Spleen (tissue), 11 donors: ENCODE results near the gene FH. TPM values are rescaled to one million over a fixed set of nuclear protein-coding genes. Genes with fewer than 3 reads are reported as not detected.

Experiments
- DNase-seq: peaks from one replicate; pipeline ENCODE4 v3.0.0-alpha.2; 2020
- H3K27ac ChIP-seq, 8 donors: fragments of 200-600 bp; sonication (generic) in 7 of 8; 1 replicate in 4 of 8; 2 replicates in 4 of 8; pipeline versions ENCODE4 v1.5.0 to v1.8.0; 2016 to 2021; ENCODE audit warnings: inconsistent platforms in 4 of 8, mild to moderate bottlenecking in 4 of 8, moderate library complexity in 1 of 8
- H3K27me3 ChIP-seq, 7 donors: fragments of 200-600 bp; sonication (generic) in 6 of 7; replicated peaks in 1 of 7; 1 replicate in 4 of 7; 2 replicates in 3 of 7; pipeline versions ENCODE4 v1.5.0 to v1.8.0; 2016 to 2021; ENCODE audit warnings: inconsistent platforms in 3 of 7, mild to moderate bottlenecking in 1 of 7
- H3K36me3 ChIP-seq, 6 donors: fragments of 200-600 bp; sonication (generic) in 5 of 6; 1 replicate in 4 of 6; 2 replicates in 2 of 6; pipeline versions ENCODE4 v1.5.0 to v1.8.0; 2016 to 2021; ENCODE audit warnings: inconsistent platforms in 2 of 6
- H3K4me1 ChIP-seq, 6 donors: fragments of 200-600 bp; sonication (generic) in 5 of 6; 1 replicate in 3 of 6; 2 replicates in 3 of 6; pipeline versions ENCODE4 v1.5.0 to v1.8.0; 2016 to 2021; ENCODE audit warnings: inconsistent platforms in 3 of 6
- H3K4me3 ChIP-seq, 8 donors: fragments of 200-600 bp; sonication (generic) in 7 of 8; 1 replicate in 4 of 8; 2 replicates in 4 of 8; pipeline versions ENCODE4 v1.5.0 to v1.8.0; 2016 to 2021; ENCODE audit warnings: inconsistent platforms in 4 of 8, mild to moderate bottlenecking in 4 of 8, moderate library complexity in 2 of 8
- H3K9me3 ChIP-seq, 8 donors: fragments of 200-600 bp; sonication (generic) in 7 of 8; 1 replicate in 4 of 8; 2 replicates in 4 of 8; pipeline versions ENCODE4 v1.5.0 to v1.8.0; 2016 to 2021; ENCODE audit warnings: inconsistent platforms in 4 of 8
- POLR2A ChIP-seq, 3 donors: fragments of 450-650 bp; IDR thresholded peaks; one replicate each; pipeline ENCODE4 v1.5.1; 2017; ENCODE audit warnings: antibody characterized with exemption in 3 of 3, mild to moderate bottlenecking in 1 of 3
- POLR2AphosphoS5 ChIP-seq, 3 donors: sonication (generic); formaldehyde crosslinking; IDR thresholded peaks; one replicate each; pipeline ENCODE4 v1.5.1; 2017; ENCODE audit warnings: antibody characterized with exemption in 3 of 3
- WGBS, 5 donors: extraction: QIAGEN DNeasy Blood & Tissue Kit in 3 of 5; methylation state at CpG; one replicate each; pipeline versions ENCODE4 v1.1.5 to v1.1.7; 2013 to 2018; 5-methylcytosine and 5-hydroxymethylcytosine counted together
- intact Hi-C: fragments of 100-400 bp; cut with DNase I; formaldehyde crosslinking; loops from one replicate; pipeline ENCODE4 v1.15.0; 2023; ENCODE audit warnings: low total_unique reads
- polyA plus RNA-seq, 3 donors: library from polyadenylated mRNA; stranded (reverse); fragments of 200-250 nt; gene quantifications; one replicate each; pipeline ENCODE4 v1.2.1, GENCODE V29; 2013
- total RNA-seq, 7 donors: library from RNA; depleted of rRNA in 3 of 7; stranded (reverse); fragments of >200 nt in 3 of 7; fragmentation: NEBNext Ultra II Directional in 4 of 7; extraction: Animal tissue kit (Norgen Biotek cat#: 25700) in 4 of 7; gene quantifications; one replicate each; pipeline versions ENCODE4 v1.1.0 to v1.2.1, GENCODE V29; 2016 to 2021
- TF ChIP-seq, protein P1 (sequence below), 11 experiments: fragments of 200-600 bp in 7 of 11; fragments of 450-650 bp in 4 of 11; sonication (generic) in 4 of 11; IDR thresholded peaks in 8 of 11; conservative IDR thresholded peaks in 3 of 11; 1 replicate in 7 of 11; 2 replicates in 4 of 11; pipeline versions ENCODE4 v1.4.0 to v1.8.0; 2016 to 2021; ENCODE audit warnings: antibody characterized with exemption in 11 of 11, inconsistent platforms in 4 of 11, mild to moderate bottlenecking in 1 of 11
- donor health status: healthy with polysubstance abuse.
- donor health status: DM: no; HTN: no; CAD: no; lungs with moderate emphysema.
- donor health status: DM: no; HTN: no; CAD: no.
- donor health status: Bipolar disorder and iron deficiency.
- donor health status: healthy.
- donor health status: DM: no; HTN: no; CAD: no.
- donor health status: DM: yes; HTN: yes; CAD: no.

Gene FH
- total and polyA plus RNA-seq, 10 donors: 24.4 to 49.5 (median 34.5) TPM

DNA sequence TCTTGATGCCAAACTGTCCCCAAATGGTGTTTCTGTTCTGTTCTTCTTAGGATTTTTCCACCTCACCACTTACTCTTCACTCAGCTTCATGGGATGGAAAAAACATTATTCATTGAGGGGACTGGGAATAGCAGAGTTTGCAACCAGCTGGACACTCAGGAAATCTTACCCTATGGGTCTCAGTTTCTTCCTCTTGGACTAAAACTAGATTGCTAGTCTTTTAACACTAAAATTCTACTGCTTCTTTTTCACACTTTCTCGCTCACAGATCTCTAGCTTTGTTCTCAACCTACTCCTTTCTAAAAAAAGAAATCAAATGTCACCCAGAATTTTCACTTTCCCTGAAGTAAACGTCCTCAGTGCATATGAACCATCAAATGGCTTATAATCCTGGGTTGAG, 17.4 kb upstream of the FH start:
- intact Hi-C loops: loop anchor here (10.0 kb wide), 1 partner anchor 88 kb away; no protein-coding TSS in a partner anchor
- H3K4me3 ChIP-seq: no peak overlapping the region
- no peak overlapping the region for H3K27ac ChIP-seq

DNA sequence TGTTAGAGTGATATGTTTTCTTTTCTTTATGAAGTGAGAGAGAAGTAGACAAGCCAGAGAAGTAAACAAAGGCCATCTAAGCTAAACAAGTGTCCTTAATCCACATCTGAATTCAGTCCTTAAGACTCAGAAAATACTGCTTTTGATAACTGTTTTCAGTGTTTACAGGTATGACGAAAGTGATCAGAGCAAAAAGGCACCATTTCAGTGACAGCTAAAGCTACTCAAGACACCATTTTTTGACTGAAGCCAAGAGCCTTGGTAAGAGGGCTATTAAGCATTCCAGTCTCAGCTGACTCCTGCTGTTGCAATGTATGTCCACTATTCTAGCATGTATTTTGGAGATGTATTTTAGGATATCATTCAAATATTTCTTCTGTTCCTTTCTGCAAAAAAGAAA, 16.7 kb upstream of the FH start:
- Histone ChIP-seq H3K9me3 (no peaks in the 10 kb centered on the region), H3K36me3 (peaks cover 0 to 7% (median 0%) of the 10 kb centered on the region in 6 donors), H3K27ac (no peak overlapping the region), H3K4me1 (peaks cover 0 to 46% (median 5%) of the 10 kb centered on the region in 6 donors), H3K4me3 (no peak overlapping the region), H3K27me3 (no peaks in the 10 kb centered on the region)
- DNase-seq: no peak
- 77 to 87% (median 85%) methylated on average over 1 of the region's 1 CpG for WGBS, 5 donors
- no peak for TF ChIP-seq POLR2AphosphoS5 (IDR thresholded peaks at IDR 0.05)
- TF ChIP-seq, protein P1, sequence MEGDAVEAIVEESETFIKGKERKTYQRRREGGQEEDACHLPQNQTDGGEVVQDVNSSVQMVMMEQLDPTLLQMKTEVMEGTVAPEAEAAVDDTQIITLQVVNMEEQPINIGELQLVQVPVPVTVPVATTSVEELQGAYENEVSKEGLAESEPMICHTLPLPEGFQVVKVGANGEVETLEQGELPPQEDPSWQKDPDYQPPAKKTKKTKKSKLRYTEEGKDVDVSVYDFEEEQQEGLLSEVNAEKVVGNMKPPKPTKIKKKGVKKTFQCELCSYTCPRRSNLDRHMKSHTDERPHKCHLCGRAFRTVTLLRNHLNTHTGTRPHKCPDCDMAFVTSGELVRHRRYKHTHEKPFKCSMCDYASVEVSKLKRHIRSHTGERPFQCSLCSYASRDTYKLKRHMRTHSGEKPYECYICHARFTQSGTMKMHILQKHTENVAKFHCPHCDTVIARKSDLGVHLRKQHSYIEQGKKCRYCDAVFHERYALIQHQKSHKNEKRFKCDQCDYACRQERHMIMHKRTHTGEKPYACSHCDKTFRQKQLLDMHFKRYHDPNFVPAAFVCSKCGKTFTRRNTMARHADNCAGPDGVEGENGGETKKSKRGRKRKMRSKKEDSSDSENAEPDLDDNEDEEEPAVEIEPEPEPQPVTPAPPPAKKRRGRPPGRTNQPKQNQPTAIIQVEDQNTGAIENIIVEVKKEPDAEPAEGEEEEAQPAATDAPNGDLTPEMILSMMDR (IDR thresholded peaks at IDR 0.05 in 8 of 11, conservative IDR thresholded peaks at IDR 0.05 in 3 of 11): no peak
- intact Hi-C loops: loop anchor here (10.0 kb wide), 1 partner anchor 88 kb away; no protein-coding TSS in a partner anchor

More for the DNA sequence above, 17.4 kb upstream of the FH start:
- peaks cover 0 to 49% (median 5%) of the 10 kb centered on the region in 6 donors for H3K4me1 ChIP-seq
- no peaks in the 10 kb centered on the region for H3K9me3 ChIP-seq
- DNase-seq: no peak
- no peak for TF ChIP-seq POLR2A (IDR thresholded peaks at IDR 0.05)
- TF ChIP-seq, protein P1 (IDR thresholded peaks at IDR 0.05 in 8 of 11, conservative IDR thresholded peaks at IDR 0.05 in 3 of 11): no peak
- 35 to 80% (median 62%) methylated on average over 2 of the region's 2 CpGs for WGBS, 5 donors
- H3K36me3 ChIP-seq: peaks cover 0 to 7% (median 0%) of the 10 kb centered on the region in 6 donors
- no peaks in the 10 kb centered on the region for H3K27me3 ChIP-seq

DNA sequence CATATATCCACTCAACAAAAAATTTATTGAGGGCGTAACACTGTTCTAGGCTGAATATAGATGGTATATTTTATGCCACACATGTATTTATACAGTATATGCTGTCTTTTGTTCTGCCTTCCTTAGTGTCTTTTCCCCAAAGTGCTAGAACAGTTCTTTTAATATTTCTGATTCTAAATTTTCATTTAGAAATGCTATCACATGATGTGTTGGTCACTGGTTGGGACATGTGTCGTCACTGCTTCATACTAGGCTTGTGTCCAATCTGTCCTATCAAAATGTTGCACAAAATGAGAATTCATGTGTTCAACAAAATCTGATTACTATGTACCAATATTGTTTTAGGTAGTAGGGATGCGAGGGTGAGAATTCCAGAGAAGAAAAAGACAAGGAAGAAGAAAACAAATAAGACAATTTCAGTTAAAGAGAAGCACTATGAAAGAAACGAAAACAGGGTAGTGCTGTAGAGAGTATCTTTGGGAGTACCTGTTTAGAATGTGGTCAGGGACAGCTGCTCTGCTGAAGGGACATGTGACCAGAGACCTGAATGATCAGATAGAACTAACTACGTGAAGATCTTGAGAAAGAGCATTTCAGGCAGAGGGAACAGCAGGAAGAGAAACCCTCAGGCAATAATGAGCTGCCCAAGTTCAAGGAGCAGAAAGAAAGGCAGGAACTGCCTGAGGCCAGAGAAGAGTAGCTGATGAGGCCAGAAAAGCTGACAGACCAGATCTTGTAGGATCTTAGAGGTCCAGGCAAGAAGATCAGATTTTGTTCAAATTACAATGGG, 14.0 kb upstream of the FH start:
- Histone ChIP-seq H3K27me3 (no peaks in the 10 kb centered on the region), H3K4me1 (peaks cover 0 to 53% (median 10%) of the 10 kb centered on the region in 6 donors), H3K36me3 (peaks cover 0 to 7% (median 0%) of the 10 kb centered on the region in 6 donors), H3K27ac (peak overlapping the region; percentile 37 to 86 (median 83)), H3K9me3 (no peaks in the 10 kb centered on the region), H3K4me3 (peak overlapping the region in 6 of 8 donors; percentile 14 to 70 (median 46))
- intact Hi-C loops: loop anchor here (10.0 kb wide), 1 partner anchor 91 kb away; no protein-coding TSS in a partner anchor
- no peak for TF ChIP-seq POLR2A (IDR thresholded peaks at IDR 0.05)
- TF ChIP-seq POLR2AphosphoS5 (IDR thresholded peaks at IDR 0.05): peak in 1 of 3 donors; percentile 52
- no peak for DNase-seq
- 52 to 59% (median 57%) methylated on average over 5 of the region's 5 CpGs for WGBS, 5 donors

DNA sequence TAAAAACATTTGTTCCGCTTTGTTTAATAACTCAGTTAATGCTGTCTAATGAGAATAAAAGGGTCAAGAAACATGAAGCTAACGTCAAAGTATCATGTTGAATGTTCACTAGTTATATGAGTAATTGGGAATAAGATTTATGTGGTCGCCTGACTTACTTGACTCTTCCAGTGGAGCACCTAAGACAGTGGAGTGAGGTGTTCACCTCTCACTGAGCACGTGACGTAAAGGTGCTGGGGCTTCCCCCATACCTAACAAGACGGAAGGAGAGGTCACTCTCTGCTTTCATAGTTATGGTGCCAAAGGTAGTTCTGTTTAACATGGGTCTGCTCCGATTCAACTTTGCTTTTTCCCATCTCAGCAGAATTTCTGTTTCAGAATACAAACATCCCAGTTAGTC, 13.3 kb upstream of the FH start:
- Histone ChIP-seq H3K27ac (peak overlapping the region; percentile 37 to 86 (median 83)), H3K36me3 (peaks cover 0 to 5% (median 0%) of the 10 kb centered on the region in 6 donors), H3K4me3 (peak overlapping the region in 7 of 8 donors; percentile 32 to 70 (median 43)), H3K27me3 (no peaks in the 10 kb centered on the region), H3K4me1 (peaks cover 0 to 53% (median 10%) of the 10 kb centered on the region in 6 donors), H3K9me3 (no peaks in the 10 kb centered on the region)
- intact Hi-C loops: loop anchor here (10.0 kb wide), 1 partner anchor 92 kb away; no protein-coding TSS in a partner anchor
- TF ChIP-seq POLR2A (IDR thresholded peaks at IDR 0.05): no peak
- TF ChIP-seq POLR2AphosphoS5 (IDR thresholded peaks at IDR 0.05): peak in 1 of 3 donors; percentile 75
- WGBS, 5 donors: 55 to 82% (median 65%) methylated on average over 7 of the region's 7 CpGs
- peak; percentile 85 for DNase-seq

DNA sequence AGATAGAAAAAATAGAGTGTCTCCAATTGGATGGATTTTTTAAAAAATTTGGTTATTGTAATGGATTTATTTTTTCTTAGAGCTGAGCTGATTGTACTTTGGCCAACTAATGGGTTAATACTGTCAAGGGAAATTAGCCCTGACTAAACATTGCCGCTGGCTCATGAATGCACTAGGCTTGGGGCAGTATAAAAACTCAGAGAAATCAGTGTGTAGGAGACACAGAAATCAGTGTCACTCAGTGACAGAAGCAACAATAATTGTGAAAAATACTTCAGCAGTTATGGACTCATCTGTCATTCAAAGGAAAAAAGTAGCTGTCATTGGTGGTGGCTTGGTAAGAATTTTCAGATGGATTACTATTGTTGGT, 12.6 kb upstream of the FH start, which contains the start of gene KMO:
TSS of gene KMO (plus strand) at position 217 of the 370 bp plus-strand sequence. CDS start at position 284, 67 bp downstream.
- Histone ChIP-seq H3K4me3 (peak within 1 kb of the TSS; percentile 32 to 70 (median 42)), H3K4me1 (peaks cover 0 to 53% (median 10%) of the 10 kb centered on the region in 6 donors), H3K27me3 (no peaks in the 10 kb centered on the region), H3K9me3 (no peaks in the 10 kb centered on the region), H3K27ac (peak within 1 kb of the TSS; percentile 37 to 86 (median 83)), H3K36me3 (no peaks in the 10 kb centered on the region)
- intact Hi-C loops: loop anchor here (10.0 kb wide), 1 partner anchor 93 kb away; no protein-coding TSS in a partner anchor
- TF ChIP-seq, protein P1 (IDR thresholded peaks at IDR 0.05 in 8 of 11, conservative IDR thresholded peaks at IDR 0.05 in 3 of 11): no peak
- TF ChIP-seq POLR2AphosphoS5 (IDR thresholded peaks at IDR 0.05) (no peak), POLR2A (IDR thresholded peaks at IDR 0.05) (no peak)
- WGBS, 5 donors: 4 to 13% (median 6%) methylated on average over 1 of the region's 1 CpG
- DNase-seq: no peak
